WTC11 (cell line): ENCODE results near the gene RBM20. TPM values are rescaled to one million over a fixed set of nuclear protein-coding genes. Genes with fewer than 3 reads are reported as not detected.

Experiments
- ATAC-seq: fragments of 200-7000 bp; cut with Tn5 transposase; 2 replicates; pipeline ENCODE4 v1.10.0; 2021; ENCODE audit warnings: mild to moderate bottlenecking, moderate library complexity
- Bru-seq: library from RNA; stranded (reverse); fragments of 400-500 nt; gene quantifications from one replicate; lab custom pipeline; 2021; lab: Mats Ljungman, UMichigan
- CTCF ChIA-PET: fragments of 300-600 bp; sonication (Branson Sonifier 250); formaldehyde crosslinking; loops from one replicate; lab custom pipeline; 2021; ENCODE audit warnings: antibody characterized with exemption; lab: Charles Lee
- POLR2A ChIA-PET: fragments of 350-600 bp; sonication (Branson Sonifier 250); formaldehyde crosslinking; loops from one replicate; lab custom pipeline; 2021; ENCODE audit warnings: antibody characterized with exemption; lab: Charles Lee
- DNase-seq: peaks from one replicate; pipeline ENCODE4 v3.0.0; 2021; ENCODE audit warnings: low spot score
- H3K27ac Mint-ChIP-seq: 2 replicates; pipeline ENCODE4 v1.8.0; 2021; ENCODE audit warnings: mixed read lengths
- H3K27me3 Mint-ChIP-seq: 2 replicates; pipeline ENCODE4 v1.8.0; 2021; ENCODE audit warnings: low read depth, mild to moderate bottlenecking, moderate library complexity, mixed read lengths
- H3K36me3 Mint-ChIP-seq: 2 replicates; pipeline ENCODE4 v1.8.0; 2021; ENCODE audit warnings: mixed read lengths
- H3K4me1 Mint-ChIP-seq: 2 replicates; pipeline ENCODE4 v1.8.0; 2022; ENCODE audit warnings: mixed read lengths
- H3K4me3 Mint-ChIP-seq: 2 replicates; pipeline ENCODE4 v1.8.0; 2021; ENCODE audit warnings: mild to moderate bottlenecking, moderate library complexity, mixed read lengths
- H3K9me3 Mint-ChIP-seq: 2 replicates; pipeline ENCODE4 v1.8.0; 2021; ENCODE audit warnings: mixed read lengths
- CBFB ChIP-seq: sonication (generic); formaldehyde crosslinking; IDR thresholded peaks from 2 replicates; pipeline ENCODE4 v1.8.1; 2022; ENCODE audit warnings: mild to moderate bottlenecking, low read depth, missing genetic modification reagents
- EMX1 ChIP-seq: fragments of 250-450 bp; sonication (Bioruptor Pico); IDR thresholded peaks from 2 replicates; pipeline ENCODE4 v1.8.0; 2021; ENCODE audit warnings: mild to moderate bottlenecking
- FOXK1 ChIP-seq: sonication (generic); formaldehyde crosslinking; IDR thresholded peaks from 2 replicates; pipeline ENCODE4 v1.8.0; 2022; ENCODE audit warnings: mild to moderate bottlenecking, moderate library complexity, missing genetic modification reagents
- MYBL2 ChIP-seq: sonication (generic); formaldehyde crosslinking; IDR thresholded peaks from 2 replicates; pipeline ENCODE4 v1.8.1; 2023; ENCODE audit warnings: mild to moderate bottlenecking, moderate library complexity, missing genetic modification reagents
- NR3C1 ChIP-seq: sonication (generic); formaldehyde crosslinking; conservative IDR thresholded peaks from 2 replicates; pipeline ENCODE4 v1.8.1; 2023; ENCODE audit warnings: low read depth, mild to moderate bottlenecking, missing genetic modification reagents
- RELA ChIP-seq: sonication (generic); formaldehyde crosslinking; IDR thresholded peaks from 2 replicates; pipeline ENCODE4 v1.8.1; 2022; ENCODE audit warnings: missing genetic modification reagents, mild to moderate bottlenecking, borderline replicate concordance
- SMAD3 ChIP-seq: sonication (generic); formaldehyde crosslinking; IDR thresholded peaks from 2 replicates; pipeline ENCODE4 v1.8.0; 2022; ENCODE audit warnings: missing genetic modification reagents, mild to moderate bottlenecking, borderline replicate concordance
- SOX15 ChIP-seq: fragments of 250-450 bp; sonication (Bioruptor Pico); IDR thresholded peaks from 2 replicates; pipeline ENCODE4 v1.9.0; 2021; ENCODE audit warnings: mild to moderate bottlenecking
- TCF7 ChIP-seq: sonication (generic); formaldehyde crosslinking; IDR thresholded peaks from 2 replicates; pipeline ENCODE4 v1.8.0; 2022; ENCODE audit warnings: mild to moderate bottlenecking, low read depth, missing genetic modification reagents, moderate library complexity
- ZNF121 ChIP-seq: sonication (generic); formaldehyde crosslinking; IDR thresholded peaks from 2 replicates; pipeline ENCODE4 v1.8.0; 2023; ENCODE audit warnings: missing genetic modification reagents
- ZNF263 ChIP-seq: sonication (generic); formaldehyde crosslinking; IDR thresholded peaks from 2 replicates; pipeline ENCODE4 v1.8.1; 2022; ENCODE audit warnings: low read depth, mild to moderate bottlenecking, moderate library complexity, missing genetic modification reagents
- long read RNA-seq, 3 experiments: library from RNA in 1 of 3; library from capped mRNA in 1 of 3; library from polyadenylated mRNA in 1 of 3; unstranded in 2 of 3; stranded (forward) in 1 of 3; transcript quantifications; one replicate each; pipeline ENCODE4 v2.0.0, GENCODE V29; 2021
- total RNA-seq: library from RNA; stranded (reverse); gene quantifications from 3 replicates; pipeline ENCODE4 v1.2.3, GENCODE V29; 2021
- TF ChIP-seq, protein P1 (sequence below): sonication (generic); formaldehyde crosslinking; IDR thresholded peaks from 2 replicates; pipeline ENCODE4 v1.8.0; 2022; ENCODE audit warnings: mild to moderate bottlenecking, missing genetic modification reagents
- TF ChIP-seq, protein P2 (sequence below): sonication (generic); formaldehyde crosslinking; IDR thresholded peaks from 2 replicates; pipeline ENCODE4 v1.8.0; 2023; ENCODE audit warnings: missing genetic modification reagents, mild to moderate bottlenecking, borderline replicate concordance
- TF ChIP-seq, protein P3 (sequence below): sonication (generic); formaldehyde crosslinking; conservative IDR thresholded peaks from 2 replicates; pipeline ENCODE4 v1.8.1; 2022; ENCODE audit warnings: mild to moderate bottlenecking, missing genetic modification reagents
- TF ChIP-seq, protein P4 (sequence below): sonication (generic); formaldehyde crosslinking; IDR thresholded peaks from 2 replicates; pipeline ENCODE4 v1.8.1; 2023; ENCODE audit warnings: mild to moderate bottlenecking, missing genetic modification reagents
- TF ChIP-seq, protein P5 (sequence below): sonication (generic); formaldehyde crosslinking; IDR thresholded peaks from 2 replicates; pipeline ENCODE4 v1.8.0; 2022; ENCODE audit warnings: missing genetic modification reagents

RBM20 gene
- total RNA-seq (0.37 to 0.52 TPM (median 0.41 TPM) in 3 replicates), Bru-seq, nascent RNA (percentile 25 among the genes with signal in this experiment)
- long read RNA-seq, experiment 1, full-length matches to known transcripts: 1 of 2 reads
- long read RNA-seq, experiment 1, partial matches to known transcripts: 1 of 2 reads
- long read RNA-seq, experiment 1, other reads (novel, unspliced or antisense): 0 of 2 reads
- long read RNA-seq, experiment 2: 0 reads
- long read RNA-seq, experiment 3: 0 reads

DNA sequence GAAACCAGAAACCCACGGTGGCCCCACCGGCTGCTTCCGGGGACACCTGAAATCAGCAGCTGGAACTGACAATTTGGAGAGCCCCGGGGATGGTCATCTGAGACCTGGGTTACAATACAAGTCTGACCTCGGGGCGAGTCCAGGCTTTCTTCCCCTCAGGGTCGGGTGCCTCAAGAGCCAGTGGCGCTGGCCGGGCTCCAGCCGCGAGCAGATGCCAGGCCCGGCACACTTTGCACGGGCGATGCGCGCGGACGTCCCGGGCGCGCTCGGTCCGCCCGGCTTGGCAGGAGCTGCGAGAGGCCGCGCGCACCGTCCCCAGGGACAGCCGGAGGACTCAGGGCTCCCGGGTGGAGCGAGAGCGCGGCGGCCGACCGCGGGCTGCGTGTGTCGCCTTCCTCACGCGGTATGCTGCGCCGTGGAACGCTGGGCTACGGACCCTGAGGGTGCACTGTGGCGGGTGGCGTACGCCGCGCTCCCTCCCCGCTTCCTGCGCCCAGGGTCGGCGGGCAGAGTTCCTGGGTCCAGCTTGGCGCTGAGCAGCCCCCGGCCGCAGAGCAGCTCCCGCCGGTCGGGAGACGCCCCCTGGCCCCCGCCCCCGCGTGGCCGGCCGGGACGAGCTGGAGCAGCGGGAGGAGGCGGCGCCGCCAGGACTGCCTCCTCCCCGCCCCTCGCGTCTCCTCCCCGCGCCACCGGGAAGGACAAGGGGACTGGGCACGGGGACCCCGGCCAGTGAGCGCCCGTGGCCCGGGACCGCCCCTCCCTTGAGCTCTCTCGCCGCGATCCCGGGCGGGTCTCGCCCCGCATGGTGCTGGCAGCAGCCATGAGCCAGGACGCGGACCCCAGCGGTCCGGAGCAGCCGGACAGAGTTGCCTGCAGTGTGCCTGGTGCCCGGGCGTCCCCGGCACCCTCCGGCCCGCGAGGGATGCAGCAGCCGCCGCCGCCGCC lies at the start of gene RBM20:
Gene RBM20, plus strand, starts transcription at position 684 of the 945 bp plus-strand sequence. Its CDS starts 119 bp downstream, at position 803.
- ChIA-PET POLR2A (interaction anchor here (0.5 to 1.2 kb wide), 3 partner anchors 9 to 338 kb away, joined by 3 to 4 read pairs (median 3); no protein-coding TSS in a partner anchor), CTCF (interaction anchor here (0.6 to 3.4 kb wide), 5 partner anchors 28 to 198 kb away, joined by 3 to 13 read pairs (median 10); no protein-coding TSS in a partner anchor)
- Mint-ChIP-seq H3K27ac (no peak within 1 kb of the TSS), H3K27me3 (peaks cover 55% of the 10 kb centered on the region), H3K4me3 (peak within 1 kb of the TSS; percentile 80), H3K9me3 (no peaks in the 10 kb centered on the region), H3K36me3 (no peaks in the 10 kb centered on the region), H3K4me1 (peaks cover 31% of the 10 kb centered on the region)
- TF ChIP-seq TCF7 (CRISPR knock-in tag) (0 out of 2 replicates have a peak, but pooled peaks have one; percentile 51), SMAD3 (CRISPR knock-in tag) (no peak), FOXK1 (CRISPR knock-in tag) (peak; percentile 31; the same call in 1 of the 2 replicates), SOX15 (no peak)
- TF ChIP-seq, protein P1, sequence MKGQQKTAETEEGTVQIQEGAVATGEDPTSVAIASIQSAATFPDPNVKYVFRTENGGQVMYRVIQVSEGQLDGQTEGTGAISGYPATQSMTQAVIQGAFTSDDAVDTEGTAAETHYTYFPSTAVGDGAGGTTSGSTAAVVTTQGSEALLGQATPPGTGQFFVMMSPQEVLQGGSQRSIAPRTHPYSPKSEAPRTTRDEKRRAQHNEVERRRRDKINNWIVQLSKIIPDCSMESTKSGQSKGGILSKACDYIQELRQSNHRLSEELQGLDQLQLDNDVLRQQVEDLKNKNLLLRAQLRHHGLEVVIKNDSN (CRISPR knock-in tag): no peak
- TF ChIP-seq, protein P2, sequence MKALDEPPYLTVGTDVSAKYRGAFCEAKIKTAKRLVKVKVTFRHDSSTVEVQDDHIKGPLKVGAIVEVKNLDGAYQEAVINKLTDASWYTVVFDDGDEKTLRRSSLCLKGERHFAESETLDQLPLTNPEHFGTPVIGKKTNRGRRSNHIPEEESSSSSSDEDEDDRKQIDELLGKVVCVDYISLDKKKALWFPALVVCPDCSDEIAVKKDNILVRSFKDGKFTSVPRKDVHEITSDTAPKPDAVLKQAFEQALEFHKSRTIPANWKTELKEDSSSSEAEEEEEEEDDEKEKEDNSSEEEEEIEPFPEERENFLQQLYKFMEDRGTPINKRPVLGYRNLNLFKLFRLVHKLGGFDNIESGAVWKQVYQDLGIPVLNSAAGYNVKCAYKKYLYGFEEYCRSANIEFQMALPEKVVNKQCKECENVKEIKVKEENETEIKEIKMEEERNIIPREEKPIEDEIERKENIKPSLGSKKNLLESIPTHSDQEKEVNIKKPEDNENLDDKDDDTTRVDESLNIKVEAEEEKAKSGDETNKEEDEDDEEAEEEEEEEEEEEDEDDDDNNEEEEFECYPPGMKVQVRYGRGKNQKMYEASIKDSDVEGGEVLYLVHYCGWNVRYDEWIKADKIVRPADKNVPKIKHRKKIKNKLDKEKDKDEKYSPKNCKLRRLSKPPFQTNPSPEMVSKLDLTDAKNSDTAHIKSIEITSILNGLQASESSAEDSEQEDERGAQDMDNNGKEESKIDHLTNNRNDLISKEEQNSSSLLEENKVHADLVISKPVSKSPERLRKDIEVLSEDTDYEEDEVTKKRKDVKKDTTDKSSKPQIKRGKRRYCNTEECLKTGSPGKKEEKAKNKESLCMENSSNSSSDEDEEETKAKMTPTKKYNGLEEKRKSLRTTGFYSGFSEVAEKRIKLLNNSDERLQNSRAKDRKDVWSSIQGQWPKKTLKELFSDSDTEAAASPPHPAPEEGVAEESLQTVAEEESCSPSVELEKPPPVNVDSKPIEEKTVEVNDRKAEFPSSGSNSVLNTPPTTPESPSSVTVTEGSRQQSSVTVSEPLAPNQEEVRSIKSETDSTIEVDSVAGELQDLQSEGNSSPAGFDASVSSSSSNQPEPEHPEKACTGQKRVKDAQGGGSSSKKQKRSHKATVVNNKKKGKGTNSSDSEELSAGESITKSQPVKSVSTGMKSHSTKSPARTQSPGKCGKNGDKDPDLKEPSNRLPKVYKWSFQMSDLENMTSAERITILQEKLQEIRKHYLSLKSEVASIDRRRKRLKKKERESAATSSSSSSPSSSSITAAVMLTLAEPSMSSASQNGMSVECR (CRISPR knock-in tag): peak; percentile 57; the same call in 1 of the 2 replicates
- TF ChIP-seq, protein P3, sequence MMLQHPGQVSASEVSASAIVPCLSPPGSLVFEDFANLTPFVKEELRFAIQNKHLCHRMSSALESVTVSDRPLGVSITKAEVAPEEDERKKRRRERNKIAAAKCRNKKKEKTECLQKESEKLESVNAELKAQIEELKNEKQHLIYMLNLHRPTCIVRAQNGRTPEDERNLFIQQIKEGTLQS (CRISPR knock-in tag): no peak
- peak; percentile 55 for DNase-seq
- ATAC-seq: peak; percentile 53

DNA sequence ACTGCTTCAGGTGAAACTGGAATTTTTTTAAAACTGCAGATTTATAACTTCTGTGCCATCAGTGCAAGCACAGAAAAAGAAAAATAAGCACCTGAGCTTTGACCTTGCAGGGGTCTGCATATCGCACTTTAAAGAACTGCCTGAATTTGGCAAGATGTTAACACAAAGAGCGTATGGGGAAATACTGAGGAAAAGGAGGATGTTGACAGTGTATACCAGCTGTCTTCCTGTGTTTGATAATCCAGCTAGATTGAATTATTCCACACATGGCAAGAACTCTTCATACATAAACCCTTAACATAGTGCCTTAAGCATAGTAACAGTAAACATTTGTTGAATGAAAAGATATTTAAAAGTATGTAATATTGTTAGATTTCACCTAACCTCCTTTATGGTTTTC lies 46.7 kb upstream of the RBM20 start:
- Mint-ChIP-seq H3K36me3 (peaks cover 69% of the 10 kb centered on the region), H3K27me3 (no peaks in the 10 kb centered on the region), H3K27ac (no peak overlapping the region), H3K4me3 (no peak overlapping the region), H3K9me3 (no peaks in the 10 kb centered on the region), H3K4me1 (no peaks in the 10 kb centered on the region)
- ChIA-PET CTCF (no interaction called here), POLR2A (no interaction called here)
- no peak for ATAC-seq
- DNase-seq: no peak
- TF ChIP-seq, protein P2 (CRISPR knock-in tag): no peak
- TF ChIP-seq SMAD3 (CRISPR knock-in tag) (no peak), ZNF121 (no peak), ZNF263 (no peak), EMX1 (CRISPR knock-in tag) (no peak), NR3C1 (no peak), CBFB (CRISPR knock-in tag) (no peak), RELA (CRISPR knock-in tag) (no peak), MYBL2 (CRISPR knock-in tag) (no peak)
- TF ChIP-seq, protein P4, sequence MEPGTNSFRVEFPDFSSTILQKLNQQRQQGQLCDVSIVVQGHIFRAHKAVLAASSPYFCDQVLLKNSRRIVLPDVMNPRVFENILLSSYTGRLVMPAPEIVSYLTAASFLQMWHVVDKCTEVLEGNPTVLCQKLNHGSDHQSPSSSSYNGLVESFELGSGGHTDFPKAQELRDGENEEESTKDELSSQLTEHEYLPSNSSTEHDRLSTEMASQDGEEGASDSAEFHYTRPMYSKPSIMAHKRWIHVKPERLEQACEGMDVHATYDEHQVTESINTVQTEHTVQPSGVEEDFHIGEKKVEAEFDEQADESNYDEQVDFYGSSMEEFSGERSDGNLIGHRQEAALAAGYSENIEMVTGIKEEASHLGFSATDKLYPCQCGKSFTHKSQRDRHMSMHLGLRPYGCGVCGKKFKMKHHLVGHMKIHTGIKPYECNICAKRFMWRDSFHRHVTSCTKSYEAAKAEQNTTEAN: no peak
- TF ChIP-seq, protein P5, sequence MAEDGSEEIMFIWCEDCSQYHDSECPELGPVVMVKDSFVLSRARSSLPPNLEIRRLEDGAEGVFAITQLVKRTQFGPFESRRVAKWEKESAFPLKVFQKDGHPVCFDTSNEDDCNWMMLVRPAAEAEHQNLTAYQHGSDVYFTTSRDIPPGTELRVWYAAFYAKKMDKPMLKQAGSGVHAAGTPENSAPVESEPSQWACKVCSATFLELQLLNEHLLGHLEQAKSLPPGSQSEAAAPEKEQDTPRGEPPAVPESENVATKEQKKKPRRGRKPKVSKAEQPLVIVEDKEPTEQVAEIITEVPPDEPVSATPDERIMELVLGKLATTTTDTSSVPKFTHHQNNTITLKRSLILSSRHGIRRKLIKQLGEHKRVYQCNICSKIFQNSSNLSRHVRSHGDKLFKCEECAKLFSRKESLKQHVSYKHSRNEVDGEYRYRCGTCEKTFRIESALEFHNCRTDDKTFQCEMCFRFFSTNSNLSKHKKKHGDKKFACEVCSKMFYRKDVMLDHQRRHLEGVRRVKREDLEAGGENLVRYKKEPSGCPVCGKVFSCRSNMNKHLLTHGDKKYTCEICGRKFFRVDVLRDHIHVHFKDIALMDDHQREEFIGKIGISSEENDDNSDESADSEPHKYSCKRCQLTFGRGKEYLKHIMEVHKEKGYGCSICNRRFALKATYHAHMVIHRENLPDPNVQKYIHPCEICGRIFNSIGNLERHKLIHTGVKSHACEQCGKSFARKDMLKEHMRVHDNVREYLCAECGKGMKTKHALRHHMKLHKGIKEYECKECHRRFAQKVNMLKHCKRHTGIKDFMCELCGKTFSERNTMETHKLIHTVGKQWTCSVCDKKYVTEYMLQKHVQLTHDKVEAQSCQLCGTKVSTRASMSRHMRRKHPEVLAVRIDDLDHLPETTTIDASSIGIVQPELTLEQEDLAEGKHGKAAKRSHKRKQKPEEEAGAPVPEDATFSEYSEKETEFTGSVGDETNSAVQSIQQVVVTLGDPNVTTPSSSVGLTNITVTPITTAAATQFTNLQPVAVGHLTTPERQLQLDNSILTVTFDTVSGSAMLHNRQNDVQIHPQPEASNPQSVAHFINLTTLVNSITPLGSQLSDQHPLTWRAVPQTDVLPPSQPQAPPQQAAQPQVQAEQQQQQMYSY (CRISPR knock-in tag): no peak
